GM18498 (cell line): ENCODE data around the gene IL26.
"Not testable (repeated sequence)": the region's sequence is repeated elsewhere in the genome, so short reads cannot be mapped to it uniquely, and the experiment has no call there.

ENCODE experiments used
- ATAC-seq: cut with Tn5 transposase; IDR thresholded peaks from one replicate; pipeline ENCODE4 v1.9.1; 2021; ENCODE audit warnings: mild to moderate bottlenecking, moderate library complexity; ENCODE audit not compliant: unreplicated experiment

The IL26 gene

DNA sequence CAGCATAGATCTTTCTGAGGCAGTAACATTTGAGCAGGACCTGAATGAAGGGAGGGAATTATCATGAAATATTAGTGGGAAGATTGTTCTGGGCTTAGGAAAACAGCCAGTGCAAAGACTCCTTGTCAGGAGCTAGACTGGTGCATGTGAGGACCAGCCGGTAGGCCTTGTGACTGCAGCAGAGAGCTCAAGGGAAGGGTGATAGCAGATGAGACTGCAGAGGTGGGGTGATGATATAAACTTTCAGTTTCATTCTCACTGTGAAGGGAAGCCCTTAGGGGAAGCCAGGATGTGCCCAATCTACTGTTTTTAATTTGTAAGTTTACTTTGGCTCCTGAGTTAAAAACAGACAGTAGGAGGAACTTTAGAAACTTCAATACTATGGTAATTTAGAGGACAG lies 15.4 kb upstream of the IL26 start:
- peak; percentile 96 for ATAC-seq

DNA sequence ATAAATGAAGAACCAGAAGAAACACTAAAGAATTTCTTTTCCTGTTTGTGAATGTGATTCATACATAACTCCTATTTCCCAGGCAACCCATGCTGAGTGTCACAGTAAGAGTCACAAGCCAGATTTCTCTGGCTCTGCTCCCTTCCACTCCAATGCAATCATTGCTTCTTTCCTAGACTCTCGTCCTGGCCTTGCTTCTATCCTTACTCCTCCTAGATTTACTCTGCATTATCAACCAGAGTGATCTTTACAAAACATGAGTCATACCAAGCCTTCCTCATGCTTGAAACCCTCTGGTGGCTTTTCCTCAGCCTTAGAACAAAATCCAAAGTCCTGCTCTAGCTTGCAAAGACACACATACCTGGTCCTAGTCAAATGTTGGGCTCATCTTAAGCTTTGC lies 14.5 kb upstream of the IL26 start:
- no peak for ATAC-seq

DNA sequence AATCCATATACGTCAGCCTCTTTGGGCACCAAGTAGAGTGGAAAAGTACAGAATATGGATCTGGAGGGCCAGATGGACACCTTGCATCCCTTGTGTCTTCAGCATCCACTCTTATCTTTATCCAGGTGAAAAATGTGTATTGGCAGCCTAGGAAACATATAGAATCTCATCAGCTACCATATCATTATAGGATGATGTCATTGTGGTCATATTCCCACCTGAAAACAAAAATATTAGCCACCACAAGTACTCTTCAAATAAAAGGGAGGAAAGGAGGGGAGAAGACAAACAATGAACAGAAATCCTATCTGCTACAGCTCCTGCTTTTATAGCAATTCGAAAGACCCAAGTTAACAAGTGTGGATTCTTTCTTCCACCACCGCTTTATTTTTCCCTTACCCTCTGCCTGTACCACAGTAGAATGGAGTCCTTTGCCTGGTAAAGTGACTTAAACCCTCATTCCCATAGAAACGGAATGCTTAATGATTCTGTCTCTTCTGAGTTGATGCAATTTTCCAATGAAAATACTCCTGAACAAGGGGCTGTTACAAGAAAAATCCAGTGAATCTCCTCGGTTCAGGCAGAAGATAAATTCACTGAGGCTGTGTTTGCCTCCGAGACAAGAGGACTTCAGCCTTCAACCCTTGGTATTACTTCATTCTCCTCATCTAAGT lies 13.8 kb upstream of the IL26 start:
- no peak for ATAC-seq

DNA sequence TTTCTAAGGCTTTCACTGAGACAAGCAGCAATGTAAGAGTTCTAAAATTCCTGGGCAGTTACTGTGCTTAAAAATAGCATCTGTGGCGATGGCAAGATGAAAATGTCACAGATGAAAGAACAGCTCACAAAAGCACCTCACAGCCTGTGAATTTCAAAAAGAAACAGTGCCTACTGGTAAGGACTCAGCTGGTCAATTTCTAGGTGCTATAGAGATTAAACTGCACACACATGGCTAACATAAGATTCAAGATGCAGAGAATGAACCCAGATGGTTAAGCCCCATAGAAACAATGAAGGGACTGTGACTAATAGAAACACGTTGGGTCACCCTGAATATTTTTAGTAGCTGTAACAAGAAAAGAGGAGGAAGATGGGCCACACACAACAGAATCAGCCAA lies 12.0 kb upstream of the IL26 start:
- no peak for ATAC-seq

DNA sequence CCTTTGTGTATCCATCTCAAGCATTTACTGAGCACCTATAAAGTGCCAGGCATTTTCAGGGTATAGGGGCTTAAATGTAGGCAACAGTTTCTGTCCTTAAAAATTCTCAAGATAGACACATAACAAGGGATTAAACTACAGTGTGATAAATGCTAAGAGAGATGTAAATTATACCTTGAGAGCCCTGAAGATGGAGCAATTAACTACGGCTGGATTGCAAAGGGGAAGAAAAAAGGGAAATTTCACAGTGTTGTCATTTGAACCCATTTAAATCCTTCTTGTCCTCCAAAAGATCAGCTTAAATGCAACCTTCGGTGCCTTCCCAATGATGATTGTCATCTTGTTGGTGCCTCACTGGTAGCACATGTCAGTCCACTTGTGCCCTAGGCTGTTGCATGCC lies 11.5 kb upstream of the IL26 start:
- no peak for ATAC-seq

DNA sequence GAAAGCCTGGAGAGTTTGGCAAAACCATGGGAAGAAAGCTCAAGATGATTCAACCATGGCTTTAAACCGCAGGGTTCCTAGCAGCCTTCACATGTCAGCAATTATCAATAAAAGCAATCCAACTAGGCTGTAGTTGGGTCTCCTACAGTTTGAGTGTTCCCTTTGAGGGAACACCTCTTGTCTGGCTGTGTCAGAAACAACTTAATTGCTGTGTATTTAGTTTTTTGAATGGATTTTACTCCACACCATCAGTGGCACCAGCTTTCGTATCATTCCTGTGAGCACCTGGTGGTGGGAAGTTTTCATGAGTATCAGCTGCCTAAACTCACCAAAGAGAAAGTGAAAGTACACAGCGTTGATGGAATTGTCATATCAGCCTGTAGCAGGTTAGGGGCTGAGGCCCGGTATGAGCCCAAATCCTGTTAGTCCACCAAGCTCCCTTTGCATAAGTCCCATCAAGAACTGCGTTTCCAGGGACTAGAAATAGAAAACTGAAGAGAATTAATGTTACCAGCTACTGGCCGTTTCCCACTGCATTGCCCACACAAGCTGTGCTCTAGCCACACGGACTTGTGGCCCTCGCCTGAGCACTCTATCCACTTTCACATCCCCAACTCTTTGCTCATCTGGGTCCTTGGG lies 10.9 kb upstream of the IL26 start:
- peak; percentile 62 for ATAC-seq

DNA sequence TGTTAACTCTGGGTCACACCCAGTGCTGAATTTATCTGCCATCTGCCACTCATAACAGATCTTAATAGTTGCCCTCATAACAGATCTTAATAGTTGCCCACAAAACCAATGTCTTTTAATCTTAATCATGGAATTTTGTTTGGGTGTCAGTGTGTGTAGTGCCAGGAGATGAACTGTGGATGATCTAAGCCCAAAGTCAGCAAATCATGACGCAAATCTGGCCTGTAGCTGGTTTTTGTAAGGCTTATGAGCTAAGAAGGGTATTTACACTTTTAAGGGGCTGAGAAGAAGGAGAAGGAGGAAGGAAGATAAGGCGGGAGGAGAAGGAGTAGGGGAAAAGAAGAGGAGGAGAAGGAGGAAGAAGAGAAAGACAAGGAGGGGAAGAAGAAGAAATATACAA lies 10.0 kb upstream of the IL26 start:
- ATAC-seq = no peak

DNA sequence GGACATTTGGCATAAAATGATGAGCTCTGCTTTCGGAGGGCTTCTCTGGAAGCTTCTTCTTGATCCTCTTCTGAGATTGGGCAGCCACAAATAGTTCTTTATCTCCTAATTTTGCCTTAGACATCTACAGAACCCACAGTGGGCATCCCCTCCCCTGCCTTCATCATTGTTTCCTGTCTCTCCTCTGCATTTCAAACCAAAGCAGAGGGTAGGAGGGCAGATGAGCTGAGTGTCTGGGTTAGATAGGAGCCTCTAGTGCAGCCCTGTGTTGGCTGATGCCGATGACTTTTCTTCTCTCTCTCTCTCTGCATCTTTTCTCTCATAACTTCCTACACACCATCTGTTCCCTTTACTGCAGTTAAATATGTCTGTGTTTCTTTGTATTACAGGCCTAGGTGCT lies 8.5 kb upstream of the IL26 start:
- ATAC-seq = no peak

DNA sequence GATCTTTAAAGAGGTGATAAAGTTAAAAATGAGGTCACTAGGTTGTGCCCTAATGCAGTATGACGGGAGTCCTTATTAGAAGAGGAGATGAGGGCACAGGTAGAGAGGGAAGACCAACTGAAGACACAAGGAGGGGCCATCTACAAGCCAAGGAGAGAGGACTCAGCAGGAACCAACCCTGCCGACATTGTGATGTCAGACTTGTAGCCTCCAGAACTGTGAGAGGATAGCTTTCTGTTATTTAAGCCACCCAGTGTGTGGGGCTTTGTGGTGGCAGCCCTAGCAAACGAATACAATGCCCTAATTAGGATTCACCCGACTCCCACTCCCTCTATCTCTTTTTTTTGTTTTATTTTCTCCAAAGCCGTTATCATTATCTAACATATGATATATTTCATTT lies 7.9 kb upstream of the IL26 start:
- no peak for ATAC-seq

DNA sequence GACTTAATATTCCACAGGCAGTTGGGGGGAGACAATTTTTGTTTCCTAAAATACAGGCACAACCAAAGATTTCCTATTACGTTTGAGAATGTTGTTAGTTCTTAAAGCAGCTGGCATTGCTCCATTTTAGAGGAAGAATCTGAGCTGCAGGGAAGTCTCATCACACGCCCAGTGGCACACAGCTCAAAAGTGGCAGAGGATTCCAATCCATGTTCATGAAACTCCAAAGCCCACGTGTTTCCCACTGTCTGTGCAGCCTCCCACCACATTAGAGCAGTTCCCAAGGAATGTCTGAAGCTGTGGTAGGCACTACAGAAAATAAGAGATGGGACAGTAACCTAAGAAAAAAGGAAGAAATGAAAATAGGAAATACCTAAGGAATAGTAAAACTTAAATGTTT lies 6.1 kb upstream of the IL26 start:
- ATAC-seq = no peak

DNA sequence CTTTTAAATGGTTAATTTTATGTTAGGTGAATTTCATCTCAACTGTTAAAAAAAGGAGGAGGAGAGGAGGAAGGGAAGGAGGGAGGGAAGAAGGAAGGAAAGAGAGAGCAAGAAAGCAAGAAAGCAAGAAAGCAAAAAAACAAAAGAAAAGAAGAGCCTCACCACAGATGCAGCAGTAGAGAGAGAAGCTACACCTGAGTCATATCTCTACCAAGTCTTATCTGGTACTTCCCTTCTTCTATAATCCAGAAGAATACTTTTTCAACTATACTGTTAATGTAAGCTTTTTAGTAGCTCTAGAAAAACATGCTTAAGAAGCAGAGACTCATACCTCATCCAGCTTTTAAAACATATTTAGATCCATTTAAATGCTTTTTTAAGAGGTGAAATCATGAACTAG lies 5.6 kb upstream of the IL26 start:
- ATAC-seq = no peak

DNA sequence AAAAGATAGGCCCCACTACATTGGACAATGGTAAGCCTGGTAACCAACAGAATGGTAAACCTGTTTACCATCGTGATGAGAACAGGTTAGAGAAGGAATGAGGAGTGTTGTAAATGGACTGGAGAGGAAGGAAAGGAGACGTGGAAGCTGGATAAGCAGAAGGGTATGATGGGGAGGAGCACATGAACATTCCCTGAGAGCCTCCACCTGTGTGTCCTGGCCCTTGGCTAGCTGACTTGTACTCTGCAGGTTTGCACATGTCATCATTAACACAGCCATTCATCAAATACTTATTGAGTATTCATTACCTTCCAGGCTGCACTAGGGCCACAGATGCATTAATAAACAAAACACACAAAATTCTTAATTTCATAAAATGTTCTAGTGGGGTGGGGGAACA lies 4.3 kb upstream of the IL26 start:
- no peak for ATAC-seq

DNA sequence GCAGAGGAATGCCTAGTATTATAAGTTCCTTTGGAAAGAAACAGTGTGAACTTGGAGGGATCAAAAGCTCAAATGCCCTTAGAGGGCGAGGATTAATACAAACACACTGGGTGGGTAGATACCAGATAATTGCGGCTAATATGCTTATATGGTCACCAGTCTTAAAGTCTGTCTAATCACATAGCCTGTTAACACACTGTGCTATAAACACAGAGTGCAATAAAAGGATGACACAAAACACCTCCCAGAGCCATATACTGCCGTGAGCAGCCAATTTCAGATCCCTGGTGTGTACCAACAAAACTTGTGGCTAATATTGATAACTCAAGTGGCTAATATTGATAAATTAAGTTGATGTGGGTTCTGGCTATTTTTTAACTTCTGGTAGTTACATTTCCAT lies 1.7 kb upstream of the IL26 start:
- ATAC-seq = no peak

DNA sequence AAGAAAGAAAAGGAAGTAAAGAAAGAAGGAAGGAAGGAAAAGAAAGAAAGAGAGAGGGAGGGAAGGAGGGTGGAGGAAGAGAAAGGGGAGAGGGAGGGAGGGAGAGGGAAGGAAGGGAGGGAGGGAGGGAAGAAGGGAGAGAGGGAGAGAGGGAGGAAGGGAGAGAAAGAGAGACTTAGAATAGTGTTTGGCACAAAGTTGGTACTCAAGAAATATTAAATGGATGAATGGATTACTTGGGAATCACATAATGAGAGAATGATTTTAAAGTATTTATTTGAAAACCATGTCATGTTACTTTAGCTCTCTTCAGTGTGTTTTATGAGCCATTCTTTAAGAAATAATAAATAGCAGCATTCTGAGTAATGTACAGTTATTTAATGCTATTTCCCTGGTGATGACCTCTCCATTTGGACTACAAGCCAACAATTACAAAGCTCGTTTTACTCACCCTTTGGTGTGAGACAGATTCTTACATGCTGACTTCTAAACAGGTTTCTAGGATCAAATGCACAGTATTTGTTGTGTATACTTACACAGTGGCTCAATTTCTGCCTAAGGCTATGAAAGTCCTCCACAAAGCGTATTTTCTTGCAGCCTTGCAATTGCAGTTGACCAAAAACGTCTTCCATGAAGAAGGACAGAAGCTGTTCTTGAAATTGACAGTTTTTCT lies 861 bp downstream of the IL26 start:
- ATAC-seq = no peak

DNA sequence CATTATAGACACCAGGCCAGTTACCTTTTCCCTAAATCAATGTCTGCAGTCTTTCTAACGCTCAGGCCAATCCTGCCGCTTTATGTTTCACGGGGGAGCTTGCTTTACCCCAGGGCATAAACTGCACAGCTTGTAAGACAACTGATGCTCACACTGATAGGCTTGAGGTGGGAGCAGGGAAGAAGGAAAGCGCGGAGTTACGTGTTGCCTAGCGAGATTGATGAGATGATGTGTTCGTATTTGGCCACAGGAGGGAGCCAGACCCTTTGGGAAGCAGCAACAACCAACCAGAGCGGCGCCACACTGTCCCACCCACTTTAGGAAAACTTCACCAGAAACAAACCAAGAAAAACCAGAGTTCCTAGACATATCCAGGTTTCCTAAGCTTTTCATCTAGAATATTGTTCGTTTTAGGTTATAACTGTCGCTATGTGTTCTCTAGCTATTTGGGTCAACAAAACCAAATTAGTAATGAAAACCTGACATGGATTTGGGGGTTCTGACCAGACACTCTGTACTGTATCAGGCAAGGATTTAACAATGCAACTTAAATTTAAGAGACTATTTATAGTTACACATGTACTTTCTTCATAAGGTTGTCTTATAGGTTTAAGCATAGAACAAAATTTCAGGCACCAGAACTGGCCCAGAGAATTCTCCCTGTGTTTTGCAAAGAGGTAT lies 2.4 kb downstream of the IL26 start:
- ATAC-seq = peak; percentile 93

DNA sequence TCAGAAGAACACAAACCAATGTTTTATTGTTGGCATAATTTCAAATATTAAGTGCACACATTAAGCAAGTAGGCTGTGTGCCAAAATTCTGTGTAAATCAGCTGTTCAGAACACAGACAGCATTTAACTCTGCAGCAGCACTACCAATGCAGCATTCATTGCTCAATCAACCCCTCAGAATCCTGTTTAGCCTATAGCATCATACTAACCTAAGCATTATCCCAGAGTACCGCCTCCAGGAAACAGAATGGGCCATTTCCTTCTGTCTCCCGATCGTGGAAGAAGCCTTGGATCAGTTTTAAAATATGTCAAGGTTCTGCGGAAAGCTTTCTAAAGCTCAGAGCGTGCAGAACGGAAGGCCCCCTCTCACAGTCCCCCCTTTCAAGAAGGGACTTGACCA lies 3.3 kb downstream of the IL26 start:
- no peak for ATAC-seq

DNA sequence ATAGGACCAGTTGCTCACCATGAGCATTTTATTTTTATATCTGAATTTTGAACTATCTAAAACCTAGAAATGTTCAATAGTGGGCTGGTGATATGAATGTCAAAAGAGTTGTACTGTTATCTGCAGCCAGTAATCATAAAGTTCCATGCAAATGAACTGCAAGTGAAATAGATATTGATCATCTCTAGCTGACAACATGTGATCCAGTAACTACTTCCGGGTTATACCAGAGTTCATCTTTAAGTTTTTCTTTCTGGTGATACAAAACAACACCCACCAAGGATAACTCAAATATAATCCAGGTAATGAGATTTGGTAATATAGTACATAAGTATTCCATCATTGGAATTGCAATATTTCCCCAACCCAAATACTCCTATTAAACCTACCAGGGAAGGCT lies 4.1 kb downstream of the IL26 start:
- no peak for ATAC-seq

DNA sequence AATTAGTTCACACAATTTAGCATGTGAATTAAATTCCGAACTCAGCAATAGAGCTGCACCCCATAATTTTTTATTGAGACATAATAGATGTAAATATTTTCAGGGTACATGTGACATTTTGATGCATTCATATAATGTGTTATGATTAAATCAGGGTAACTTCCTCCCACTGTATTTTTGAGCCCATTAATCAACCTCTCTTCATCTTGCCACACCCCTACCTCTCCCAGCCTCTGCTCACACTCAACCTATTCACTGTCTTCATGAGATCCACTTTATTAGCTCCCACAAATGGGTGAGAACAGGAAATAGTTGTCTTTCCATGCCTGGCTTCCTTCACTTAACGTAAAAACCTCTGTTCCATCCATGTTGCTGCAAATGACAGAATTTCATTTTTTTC lies 14.7 kb downstream of the IL26 start:
- no peak for ATAC-seq

DNA sequence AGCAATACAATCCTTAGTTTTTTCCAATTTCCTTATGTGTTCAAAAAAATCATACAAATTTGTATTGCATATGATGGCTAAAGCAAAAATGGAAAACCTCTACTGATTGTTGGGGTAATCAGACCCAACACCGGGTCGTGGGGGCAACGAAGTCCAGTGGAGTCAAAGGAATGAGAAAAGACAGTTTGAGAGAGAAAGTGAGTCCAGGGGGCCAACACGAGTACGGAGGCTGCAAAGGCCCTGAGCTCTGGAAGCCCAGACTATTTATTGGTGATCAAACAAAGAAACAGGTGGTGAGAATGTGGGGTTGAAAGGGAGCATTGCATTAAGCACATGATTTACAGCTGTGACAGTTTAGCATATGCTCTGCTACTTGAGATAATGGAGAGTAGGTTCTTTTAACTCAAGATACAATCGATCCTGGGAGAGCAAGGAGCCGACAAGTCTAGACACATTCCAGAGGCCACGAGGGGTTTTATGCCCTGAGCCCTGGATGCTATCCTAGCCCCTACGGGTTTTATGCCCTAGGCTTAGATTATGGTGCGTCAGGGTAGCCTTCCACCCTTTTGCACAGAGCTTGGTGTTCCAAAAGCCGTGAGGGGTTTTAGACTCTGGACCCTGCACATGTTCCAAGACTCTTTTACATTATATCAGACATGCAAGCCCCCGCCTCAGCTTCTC lies 16.4 kb downstream of the IL26 start:
- ATAC-seq = not testable (repeated sequence)

DNA sequence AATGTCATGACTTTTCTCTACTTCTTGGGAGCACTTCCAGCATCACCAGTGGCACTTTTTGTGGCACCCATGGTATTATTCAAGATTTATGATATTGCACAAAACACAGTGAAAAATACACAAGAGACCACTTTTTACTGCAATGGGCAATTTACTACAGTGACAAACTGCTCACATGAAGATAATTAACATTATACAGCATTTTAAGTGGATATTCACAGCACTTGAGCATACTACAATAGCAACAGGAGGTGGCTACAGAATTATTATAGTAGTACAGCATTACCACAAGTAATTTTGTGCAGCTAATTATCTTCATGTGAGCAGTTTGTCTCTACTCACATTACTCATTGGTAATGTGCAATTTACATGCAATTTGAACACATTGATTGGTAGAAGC lies 18.3 kb downstream of the IL26 start:
- no peak for ATAC-seq

DNA sequence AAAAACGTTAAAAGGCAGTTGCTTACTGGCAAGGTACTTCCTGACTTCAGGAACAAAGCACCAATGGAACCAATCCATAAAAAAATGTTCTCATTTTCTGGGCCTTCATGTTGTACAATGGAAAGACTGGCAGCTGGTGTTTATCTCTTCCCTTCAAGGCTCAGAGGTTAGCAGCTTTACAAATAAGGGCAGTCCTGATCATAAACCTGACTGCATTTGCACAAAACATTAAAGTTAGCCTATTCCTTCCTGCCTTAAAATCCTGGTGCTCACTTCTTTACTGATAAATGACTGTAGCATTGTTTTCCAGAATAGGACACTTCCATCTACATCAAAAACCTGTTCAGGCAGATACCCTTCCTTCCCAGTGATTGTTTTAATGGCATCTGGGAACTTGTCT lies 19.2 kb downstream of the IL26 start:
- no peak for ATAC-seq
